Pancreas (tissue), 10 donors: ENCODE results near the gene SYPL2. TPM values are rescaled to one million over a fixed set of nuclear protein-coding genes. Genes with fewer than 3 reads are reported as not detected.
"Not testable (repeated sequence)": the region's sequence is repeated elsewhere in the genome, so short reads cannot be mapped to it uniquely, and the experiment has no call there.

Source experiments
- ATAC-seq, 4 donors: fragments of 200-7000 bp; cut with Tn5 transposase; one replicate each; pipeline versions ENCODE4 v1.8.0 to v1.9.1; 2020; ENCODE audit warnings: mild to moderate bottlenecking in 4 of 4, moderate library complexity in 4 of 4
- DNase-seq, 6 donors: peaks; one replicate each; pipeline ENCODE4 v3.0.0-alpha.2; 2020
- FAIRE-seq: peaks from 2 replicates; lab custom pipeline; 2012; peaks lifted over from hg19 to GRCh38; lab: Jason Lieb, UNC
- H3K27ac ChIP-seq, 4 donors: fragments of 200-600 bp; sonication (generic); 1 replicate in 3 of 4; 2 replicates in 1 of 4; pipeline versions ENCODE4 v1.5.0 to v1.8.0; 2020
- H3K27me3 ChIP-seq, 4 donors: fragments of 200-600 bp; one replicate each; pipeline ENCODE4 v1.8.0; 2021
- H3K36me3 ChIP-seq, 3 donors: fragments of 200-600 bp; sonication (generic) in 1 of 3; one replicate each; pipeline versions ENCODE4 v1.5.0 to v1.8.0; 2020 to 2021
- H3K4me1 ChIP-seq, 3 donors: fragments of 200-600 bp; one replicate each; pipeline ENCODE4 v1.8.0; 2021
- H3K4me3 ChIP-seq, 4 donors: fragments of 200-600 bp; sonication (generic) in 2 of 4; one replicate each; pipeline versions ENCODE4 v1.5.0 to v1.8.0; 2020 to 2021
- H3K9me3 ChIP-seq, 4 donors: fragments of 200-600 bp; one replicate each; pipeline ENCODE4 v1.8.0; 2021
- CTCF ChIP-seq, 4 donors: fragments of 200-600 bp; sonication (generic) in 3 of 4; IDR thresholded peaks; one replicate each; pipeline versions ENCODE4 v1.5.0 to v1.8.0; 2021; ENCODE audit warnings: antibody characterized with exemption in 4 of 4
- WGBS, 2 donors: extraction: QIAGEN DNeasy Blood & Tissue Kit; methylation state at CpG; one replicate each; pipeline ENCODE4 v1.1.7; 2013; 5-methylcytosine and 5-hydroxymethylcytosine counted together
- intact Hi-C, 3 donors: fragments of 100-400 bp; cut with DNase I; formaldehyde crosslinking; loops; one replicate each; pipeline versions ENCODE4 v1.11.1 to v1.14.2; 2022
- polyA plus RNA-seq, 2 donors: library from polyadenylated mRNA; stranded (reverse); fragments of 200-250 nt; gene quantifications; one replicate each; pipeline ENCODE4 v1.2.3, GENCODE V29; 2013
- total RNA-seq, 6 donors: library from RNA; stranded (reverse); fragmentation: NEBNext Ultra II Directional in 4 of 6; extraction: Animal tissue kit (Norgen Biotek cat#: 25700) in 4 of 6; gene quantifications; one replicate each; pipeline versions ENCODE4 v1.2.1 to v1.2.4, GENCODE V29; 2021 to 2023
- donor health status: healthy with polysubstance abuse.
- donor health status: DM: no; HTN: no; CAD: no; lungs with moderate emphysema.
- donor health status: DM: no; HTN: no; CAD: no.
- donor health status: control.
- donor health status: control.
- donor health status: Bipolar disorder and iron deficiency.
- donor health status: DM: yes; HTN: yes; CAD: no.
- donor health status: DM: no; HTN: no; CAD: no.
- donor health status: DM: no; HTN: no; CAD: no.
- donor health status: DM: yes; HTN: yes; CAD: no.

Gene SYPL2
- total and polyA plus RNA-seq, 8 donors = 1.5 to 3.7 (median 2.5) TPM

GRCh38 chr1:109468903-109469302, 2.6 kb downstream of the SYPL2 start:
- Histone ChIP-seq H3K27ac (no peak overlapping the region), H3K9me3 (no peaks in the 10 kb centered on the region), H3K27me3 (no peaks in the 10 kb centered on the region), H3K36me3 (no peaks in the 10 kb centered on the region), H3K4me1 (peaks cover 0 to 5% (median 0%) of the 10 kb centered on the region in 3 donors), H3K4me3 (no peak overlapping the region)
- FAIRE-seq (no peak), DNase-seq (no peak), ATAC-seq (no peak)
- TF ChIP-seq CTCF (IDR thresholded peaks at IDR 0.05) = no peak
- intact Hi-C loops = no loop called here
- 53 to 56% methylated on average over 2 of the region's 2 CpGs for WGBS, 2 donors

- TF ChIP-seq CTCF (IDR thresholded peaks at IDR 0.05) = no peak
- Histone ChIP-seq H3K4me1 (peaks cover 0 to 5% (median 0%) of the 10 kb centered on the region in 3 donors), H3K36me3 (no peaks in the 10 kb centered on the region), H3K27ac (no peak overlapping the region), H3K27me3 (no peaks in the 10 kb centered on the region), H3K9me3 (no peaks in the 10 kb centered on the region), H3K4me3 (no peak overlapping the region)
- WGBS, 2 donors = 69 to 77% methylated on average over 6 of the region's 6 CpGs
- DNase-seq = no peak
- FAIRE-seq = no peak
- intact Hi-C loops = no loop called here
- ATAC-seq = no peak
Observed at GRCh38 chr1:109470245-109470644, 3.9 kb downstream of the SYPL2 start.

GRCh38 chr1:109472779-109473178, 6.4 kb downstream of the SYPL2 start:
- no peaks in the 10 kb centered on the region for H3K27me3 ChIP-seq
- no peak overlapping the region for H3K27ac ChIP-seq
- intact Hi-C loops = no loop called here
- TF ChIP-seq CTCF (IDR thresholded peaks at IDR 0.05) = no peak
- ATAC-seq (no peak), DNase-seq (no peak), FAIRE-seq (no peak)
- no peak overlapping the region for H3K4me3 ChIP-seq
- H3K36me3 ChIP-seq = no peaks in the 10 kb centered on the region
- H3K9me3 ChIP-seq = no peaks in the 10 kb centered on the region
- no peaks in the 10 kb centered on the region for H3K4me1 ChIP-seq
- WGBS, 2 donors = 64 to 74% methylated on average over 3 of the region's 3 CpGs

GRCh38 chr1:109473284-109474057, 7.1 kb downstream of the SYPL2 start:
- H3K9me3 ChIP-seq, H3K4me3 ChIP-seq, DNase-seq, H3K27me3 ChIP-seq, H3K4me1 ChIP-seq, H3K27ac ChIP-seq, H3K36me3 ChIP-seq, FAIRE-seq, intact Hi-C loops, ATAC-seq: not testable (repeated sequence)
- WGBS, 2 donors = 82 to 86% methylated on average over 12 of the region's 12 CpGs

- TF ChIP-seq CTCF (IDR thresholded peaks at IDR 0.05) = no peak
- Histone ChIP-seq H3K4me1 (no peaks in the 10 kb centered on the region), H3K27ac (no peak overlapping the region), H3K9me3 (no peaks in the 10 kb centered on the region), H3K27me3 (no peaks in the 10 kb centered on the region), H3K4me3 (no peak overlapping the region), H3K36me3 (no peaks in the 10 kb centered on the region)
- no peak for FAIRE-seq
- intact Hi-C loops = no loop called here
- no peak for ATAC-seq
- DNase-seq = no peak
- WGBS, 2 donors = 75 to 83% methylated on average over 1 of the region's 1 CpG
Observed at GRCh38 chr1:109474697-109475096, 8.4 kb downstream of the SYPL2 start.
